Glomerular visceral epithelial cell (primary cell): ENCODE results near the gene OPRM1.
A peak's percentile ranks its signal among the peaks of the same experiment; 100 is the strongest.
"Not testable (repeated sequence)": the region's sequence is repeated elsewhere in the genome, so short reads cannot be mapped to it uniquely, and the experiment has no call there.

Experiments used
- DNase-seq: peaks from one replicate; pipeline ENCODE4 v3.0.0-alpha.2; 2016; ENCODE audit errors: extremely low spot score

Gene OPRM1

DNA sequence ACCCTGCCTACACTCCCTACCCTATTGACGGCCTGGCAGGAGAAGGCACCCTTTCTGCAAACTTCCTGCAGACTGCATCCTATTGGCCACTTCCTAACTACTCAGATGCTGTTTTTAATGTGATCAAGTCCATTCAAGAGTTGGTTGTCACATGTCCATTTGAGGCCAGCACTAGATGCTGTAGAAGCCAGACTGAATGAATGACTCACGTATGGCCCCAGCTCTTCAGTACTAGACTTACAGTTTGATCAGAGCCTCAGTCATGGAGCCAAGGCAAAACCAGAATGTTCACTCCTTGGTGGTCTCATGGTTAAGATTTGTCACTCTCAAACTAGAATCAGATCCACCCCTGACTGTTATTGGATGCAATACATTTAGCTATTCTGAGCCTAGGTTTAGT is 101.7 kb downstream of the OPRM1 start:
- DNase-seq: no peak

- no peak for DNase-seq
Observed at GRCh38 chr6:154143753-154144152, 104.7 kb downstream of the OPRM1 start.

- DNase-seq: peak; percentile 67
Observed at GRCh38 chr6:154154389-154154967, 115.4 kb downstream of the OPRM1 start.

DNA sequence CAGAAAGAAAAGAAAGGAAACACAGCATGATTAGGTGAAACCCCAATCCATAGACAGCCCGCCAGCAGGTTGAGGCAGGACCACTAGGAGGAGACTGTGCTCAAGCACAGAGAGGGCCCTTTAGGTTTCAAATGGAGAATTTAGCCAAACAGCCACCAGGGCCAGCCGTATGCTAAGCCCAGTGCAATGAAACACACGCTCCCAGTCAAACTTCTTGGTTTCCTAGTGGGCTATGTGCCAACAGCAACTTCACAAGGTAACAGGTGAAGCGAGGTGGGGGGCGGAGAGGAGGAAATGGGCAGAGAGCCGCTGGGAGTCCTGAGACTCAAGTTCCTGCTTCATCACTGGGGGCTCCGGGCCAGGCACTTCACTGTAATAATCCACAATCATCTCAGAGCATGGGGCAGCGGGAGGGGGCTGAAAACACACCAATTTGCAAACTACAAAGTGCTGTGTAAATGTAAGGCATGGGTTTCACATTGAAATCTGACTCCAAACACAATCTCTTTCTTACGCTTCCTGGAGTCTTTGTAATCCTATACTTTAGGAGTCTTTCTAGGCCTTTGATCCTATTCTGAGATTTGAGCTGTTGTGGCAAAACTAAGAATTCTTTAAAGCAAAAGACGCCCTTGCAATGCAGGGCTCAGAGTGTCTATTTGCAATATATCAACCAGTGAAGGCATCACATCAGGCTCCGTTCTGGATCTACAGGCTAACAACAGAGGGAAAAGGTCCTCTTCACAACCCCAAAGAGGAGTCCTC is 117.3 kb downstream of the OPRM1 start:
- DNase-seq: peak; percentile 65

- no peak for DNase-seq
Observed at GRCh38 chr6:154157082-154157481, 118.0 kb downstream of the OPRM1 start.

GRCh38 chr6:154157706-154158105 is 118.7 kb downstream of the OPRM1 start:
- no peak for DNase-seq

DNA sequence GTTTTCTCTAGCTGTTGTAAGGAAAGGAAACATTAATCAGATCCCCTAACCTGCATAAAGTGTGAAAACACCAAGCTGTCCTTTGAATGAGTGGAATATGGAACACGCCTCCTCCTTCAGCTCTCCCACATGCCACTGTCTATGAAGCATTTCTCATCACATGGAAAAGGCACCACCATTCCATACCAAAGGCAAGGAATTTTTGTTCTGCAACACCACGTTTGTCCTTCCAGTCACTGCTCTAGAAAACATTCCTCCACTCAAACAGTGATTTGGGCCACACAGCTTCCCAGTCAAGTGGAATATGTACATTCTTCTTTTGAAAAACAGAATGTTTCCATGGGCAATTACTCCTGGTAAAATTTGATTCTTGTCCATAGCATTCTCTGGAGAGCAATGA is 120.1 kb downstream of the OPRM1 start:
- DNase-seq: no peak

DNA sequence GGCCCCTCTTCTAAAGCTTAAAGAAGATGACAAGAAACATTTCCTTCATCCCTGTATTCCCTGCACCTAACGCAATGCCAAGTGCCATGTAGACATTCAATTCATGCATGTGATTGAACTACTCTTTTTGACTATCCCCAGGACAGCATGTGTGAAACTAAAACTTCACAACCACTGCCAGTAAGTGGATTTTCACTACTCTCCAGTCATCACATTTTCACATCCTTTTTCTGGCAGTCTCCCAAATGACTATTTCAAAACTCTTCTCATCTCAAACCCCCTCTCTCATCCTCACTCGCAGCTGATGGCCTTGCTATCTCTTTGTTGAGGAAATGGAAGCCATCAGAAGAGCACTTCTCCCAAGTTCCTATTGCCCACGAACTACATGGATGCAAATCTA is 122.6 kb downstream of the OPRM1 start:
- DNase-seq: no peak

GRCh38 chr6:154164397-154164796 is 125.4 kb downstream of the OPRM1 start:
- peak; percentile 35 for DNase-seq

- no peak for DNase-seq
Observed at GRCh38 chr6:154165478-154165877, 126.4 kb downstream of the OPRM1 start.

DNA sequence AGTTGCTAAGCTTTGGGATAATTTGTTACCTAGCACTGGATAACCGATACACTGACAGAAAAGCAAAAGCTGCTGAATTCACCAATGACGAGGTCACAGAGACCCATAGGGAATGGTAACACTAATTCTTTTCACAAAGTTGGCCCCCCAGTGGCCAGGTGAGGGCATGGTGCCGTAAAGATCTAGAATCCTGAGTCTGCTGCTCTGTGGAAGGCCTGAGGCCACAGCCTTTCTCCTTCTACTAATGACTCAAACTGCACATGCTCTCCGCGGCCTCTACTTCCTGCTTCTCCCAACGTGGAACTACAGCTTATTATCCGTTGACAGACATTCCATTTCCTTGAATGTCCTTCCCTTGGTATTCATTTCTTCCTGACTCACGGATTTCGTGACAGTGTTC is 127.1 kb downstream of the OPRM1 start:
- no peak for DNase-seq

GRCh38 chr6:154167126-154167525 is 128.1 kb downstream of the OPRM1 start:
- no peak for DNase-seq

- DNase-seq: peak; percentile 62
Observed at GRCh38 chr6:154169193-154169847, 130.3 kb downstream of the OPRM1 start.

GRCh38 chr6:154170106-154170505 is 131.1 kb downstream of the OPRM1 start:
- no peak for DNase-seq

GRCh38 chr6:154172393-154172792 is 133.4 kb downstream of the OPRM1 start:
- not testable (repeated sequence) for DNase-seq

- DNase-seq: no peak
Observed at GRCh38 chr6:154179434-154179833, 140.4 kb downstream of the OPRM1 start.

GRCh38 chr6:154187203-154187602 is 148.2 kb downstream of the OPRM1 start:
- DNase-seq: no peak

GRCh38 chr6:154187714-154188113 is 148.7 kb downstream of the OPRM1 start:
- DNase-seq: no peak

- no peak for DNase-seq
Observed at GRCh38 chr6:154196333-154196885, 157.4 kb downstream of the OPRM1 start.

DNA sequence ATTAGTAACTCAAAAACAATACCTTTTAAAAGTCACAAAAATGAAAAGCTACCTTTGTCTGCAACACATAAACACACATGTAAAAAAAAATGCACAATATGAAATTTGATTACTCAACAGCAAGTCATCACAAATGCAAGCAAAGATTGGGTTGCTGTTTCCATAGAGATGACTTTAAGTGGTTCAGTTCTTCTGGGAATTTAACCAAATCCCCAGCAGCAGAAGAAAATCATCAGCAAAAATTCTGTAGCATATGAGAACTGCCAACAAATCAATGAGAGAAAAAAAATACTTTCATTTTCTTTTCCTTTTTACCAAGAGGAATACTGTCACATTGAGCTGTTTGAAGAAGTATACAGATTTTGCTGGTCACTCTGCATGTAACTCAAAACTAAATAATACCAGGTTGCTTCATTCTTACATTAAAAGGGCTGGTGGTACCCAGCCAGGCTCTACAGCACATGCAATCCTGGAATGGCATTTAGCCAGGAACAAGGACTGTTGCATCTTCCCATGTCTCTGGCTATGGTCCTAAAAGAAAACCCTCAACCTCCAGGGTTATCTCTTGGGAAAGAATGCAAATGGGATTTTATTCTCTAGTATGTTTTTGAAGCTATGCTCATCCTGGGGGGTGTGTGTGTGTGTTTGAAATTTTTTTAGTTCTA is 158.3 kb downstream of the OPRM1 start:
- DNase-seq: no peak

- not testable (repeated sequence) for DNase-seq
Observed at GRCh38 chr6:154201688-154202087, 162.6 kb downstream of the OPRM1 start.

- DNase-seq: no peak
Observed at GRCh38 chr6:154202339-154202738, 163.3 kb downstream of the OPRM1 start.
